Measurements from ENCODE around the gene NUDT8.
"Not testable (repeated sequence)": the region's sequence is repeated elsewhere in the genome, so short reads cannot be mapped to it uniquely, and the experiment has no call there.

NUDT8 gene

DNA sequence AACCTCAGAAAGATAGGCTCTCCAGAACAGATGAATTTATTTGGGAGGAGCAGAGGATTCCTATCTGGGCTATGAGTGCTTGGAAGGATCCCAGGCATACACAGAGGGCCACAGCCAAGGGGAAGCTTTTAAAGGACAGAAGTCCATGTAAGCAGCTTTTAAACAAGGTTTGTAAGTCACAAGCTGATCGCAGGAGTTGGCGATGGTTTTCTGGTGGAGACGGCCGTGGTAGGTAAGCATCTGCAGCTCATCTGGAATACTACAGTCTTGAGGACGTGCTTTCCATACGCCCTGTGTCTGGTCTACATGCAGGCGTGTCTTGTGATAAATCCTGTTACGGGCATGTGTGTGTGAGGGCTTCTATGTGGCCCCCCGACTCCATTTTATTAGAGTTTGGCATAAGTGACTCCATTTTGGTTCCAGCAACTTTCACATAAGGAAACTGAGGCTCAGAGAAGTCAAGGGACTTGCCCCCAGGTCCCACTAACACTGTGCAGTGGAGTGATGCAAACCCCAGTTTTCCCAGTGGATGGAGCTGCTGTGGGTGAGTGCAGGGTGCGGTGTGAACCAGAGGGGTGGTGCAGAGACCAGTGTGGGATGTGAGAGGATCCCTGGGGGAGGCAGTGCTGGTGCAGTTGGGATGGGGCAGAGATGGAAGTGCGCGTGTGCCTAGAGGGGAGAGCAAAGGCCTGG is 32.6 kb upstream of the NUDT8 start:
- FAIRE-seq, result no peak
- DNase-seq (ENCODE audit: insufficient read length, low spot score), result no peak

DNA sequence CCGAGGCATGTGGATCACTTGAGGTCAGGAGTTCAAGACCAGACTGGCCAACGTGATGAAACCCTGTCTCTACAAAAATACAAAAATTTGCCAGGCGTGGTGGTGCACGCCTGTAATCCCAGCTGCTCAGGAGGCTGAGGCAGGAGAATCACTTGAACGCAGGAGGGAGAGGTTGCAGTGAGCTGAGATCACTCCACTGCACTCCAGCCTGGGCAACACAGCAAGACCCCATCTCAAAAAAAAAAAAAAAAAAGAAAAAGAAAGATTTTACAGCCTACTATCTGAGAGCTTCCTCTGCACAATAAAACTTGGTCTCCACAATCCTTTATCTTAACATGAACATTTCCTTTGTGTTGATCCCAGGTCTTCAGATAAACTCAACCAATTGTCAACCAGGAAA is 31.0 kb upstream of the NUDT8 start:
- not testable (repeated sequence) for DNase-seq (ENCODE audit: insufficient read length, low spot score); FAIRE-seq

DNA sequence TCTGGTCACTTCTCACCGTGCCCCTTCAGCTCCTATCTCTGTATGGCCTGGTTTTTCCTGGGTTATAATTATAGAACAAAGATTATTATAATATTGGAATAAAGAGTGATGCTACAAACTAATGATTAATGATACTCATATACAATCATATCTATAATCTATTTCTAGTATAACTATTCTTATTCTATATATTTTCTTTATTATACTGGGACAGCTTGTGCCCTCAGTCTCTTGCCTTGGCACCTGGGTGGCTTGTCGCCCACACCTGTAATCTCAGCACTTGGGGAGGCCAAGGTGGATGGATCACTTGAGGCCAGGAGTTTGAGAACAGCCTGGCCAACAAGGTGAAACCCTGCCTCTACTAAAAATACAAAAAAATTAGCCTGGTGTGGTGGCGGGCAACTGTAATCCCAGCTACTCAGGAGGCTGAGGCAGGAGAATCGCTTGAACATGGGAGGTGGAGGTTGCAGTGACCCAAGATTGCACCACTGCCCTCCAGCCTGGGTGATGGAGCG is 30.0 kb upstream of the NUDT8 start:
- DNase-seq (ENCODE audit: insufficient read length, low spot score); FAIRE-seq: not testable (repeated sequence)

DNA sequence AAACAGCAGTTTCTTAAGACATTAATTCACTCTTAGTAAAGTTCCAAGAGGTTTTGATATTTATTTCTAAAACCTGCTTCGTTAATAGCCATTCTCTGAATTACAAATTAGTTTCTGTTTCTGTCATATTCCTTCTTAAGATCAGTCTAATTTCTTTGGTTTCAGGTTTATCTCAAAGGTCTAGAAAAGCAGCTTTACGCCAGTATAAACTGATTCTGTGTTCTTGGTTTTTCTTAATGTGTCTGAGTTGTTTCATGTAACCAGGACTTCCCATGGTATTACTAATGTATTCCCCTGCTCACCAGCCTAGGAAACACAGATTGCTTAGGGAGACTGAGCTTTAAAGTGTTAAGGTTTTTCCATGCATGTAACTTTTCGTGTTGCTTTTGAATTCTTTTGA is 27.6 kb upstream of the NUDT8 start:
- FAIRE-seq (peak; percentile 79), DNase-seq (ENCODE audit: insufficient read length, low spot score) (no peak)

DNA sequence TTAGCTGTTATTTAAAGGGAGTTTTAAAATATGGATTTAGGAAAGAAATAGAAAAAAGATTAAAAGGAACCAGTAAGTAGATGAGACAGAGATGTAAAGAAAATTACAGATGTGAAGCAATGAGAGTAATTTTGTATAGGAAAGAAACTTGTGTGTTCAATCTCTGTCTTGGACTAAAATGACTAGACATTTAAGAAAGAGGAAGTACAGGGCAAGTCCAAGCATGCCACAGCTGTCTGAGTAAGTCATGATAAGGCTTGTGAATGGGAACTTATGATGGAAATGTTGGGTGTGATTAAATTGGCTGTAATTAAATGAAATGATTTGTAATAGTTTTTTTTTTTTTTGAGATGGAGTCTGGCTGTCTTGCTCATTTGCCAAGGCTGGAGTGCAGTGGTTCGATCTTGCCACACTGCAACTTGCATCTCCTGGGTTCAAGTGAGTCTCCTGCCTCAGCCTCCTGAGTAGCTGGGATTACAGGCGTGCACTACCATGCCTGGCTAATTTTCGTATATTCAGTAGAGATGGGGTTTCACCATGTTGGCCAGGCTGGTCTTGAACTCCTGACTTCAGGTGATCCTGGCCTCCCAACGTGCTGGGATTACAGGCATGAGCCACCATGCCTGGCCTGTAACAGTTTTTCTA is 26.7 kb upstream of the NUDT8 start:
- FAIRE-seq (no peak), DNase-seq (ENCODE audit: insufficient read length, low spot score) (no peak)

DNA sequence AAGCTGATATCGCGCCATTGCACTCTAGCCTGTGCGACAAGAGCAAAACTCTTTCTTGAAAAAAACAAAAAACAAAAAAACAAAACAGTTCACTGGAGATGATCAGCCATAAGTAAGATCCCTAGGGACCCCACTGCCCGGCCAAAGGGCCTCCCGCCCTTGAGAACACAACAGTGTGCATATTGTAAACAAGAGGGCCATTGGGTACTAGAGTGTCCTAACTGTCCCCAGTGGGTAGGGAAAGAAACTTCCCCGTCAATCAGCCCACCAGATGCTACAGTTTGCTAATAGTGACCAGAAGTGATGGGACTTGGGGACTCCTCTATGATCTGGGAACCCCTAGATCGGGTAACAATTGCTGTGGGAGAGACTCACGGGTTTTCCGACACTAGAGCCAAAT is 24.5 kb upstream of the NUDT8 start:
- no peak for FAIRE-seq

DNA sequence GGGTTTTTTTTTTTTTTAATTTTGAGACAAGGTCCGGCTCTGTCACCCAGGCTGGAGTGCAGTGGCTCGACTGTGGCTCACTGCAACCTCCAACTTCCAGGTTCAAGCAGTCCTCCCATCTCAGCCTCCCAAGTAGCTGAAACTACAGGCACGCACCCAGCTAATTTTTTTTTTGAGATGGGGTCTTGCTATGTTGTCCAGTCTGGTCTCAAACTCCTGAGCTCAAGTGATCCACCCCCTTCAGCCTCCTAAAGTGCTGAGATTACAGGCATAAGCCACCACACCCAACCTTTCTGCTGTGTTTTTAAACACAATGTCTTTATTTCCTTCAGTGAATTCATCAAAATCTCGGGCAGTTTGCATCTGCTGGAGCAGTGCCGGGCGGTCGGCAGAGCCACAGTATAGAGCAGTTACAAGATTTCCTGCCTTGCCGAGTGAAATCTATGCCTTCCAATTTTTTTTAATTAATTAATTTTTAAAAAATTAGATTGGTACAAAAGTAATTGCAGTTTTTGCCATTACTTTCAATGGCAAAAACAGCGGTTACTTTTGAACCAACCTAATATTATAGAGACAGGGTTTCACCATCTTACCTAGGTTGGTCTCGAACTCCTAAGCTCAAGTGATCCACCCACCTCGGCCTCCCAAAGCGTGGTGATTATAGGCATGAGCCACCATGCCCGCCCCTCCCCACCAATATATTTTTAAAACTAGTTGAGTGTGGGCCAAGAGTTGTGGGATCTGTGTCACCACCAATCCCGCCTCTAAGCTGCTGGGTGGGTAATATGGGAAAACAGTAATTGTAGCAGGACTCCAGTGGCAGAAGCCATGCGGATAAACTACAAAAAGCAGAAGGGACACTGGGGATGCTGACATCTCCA is 23.5 kb upstream of the NUDT8 start:
- no peak for FAIRE-seq
- no peak for DNase-seq (ENCODE audit: insufficient read length, low spot score)

More for the DNA sequence above, 24.5 kb upstream of the NUDT8 start:
- DNase-seq (ENCODE audit: insufficient read length, low spot score), result no peak

DNA sequence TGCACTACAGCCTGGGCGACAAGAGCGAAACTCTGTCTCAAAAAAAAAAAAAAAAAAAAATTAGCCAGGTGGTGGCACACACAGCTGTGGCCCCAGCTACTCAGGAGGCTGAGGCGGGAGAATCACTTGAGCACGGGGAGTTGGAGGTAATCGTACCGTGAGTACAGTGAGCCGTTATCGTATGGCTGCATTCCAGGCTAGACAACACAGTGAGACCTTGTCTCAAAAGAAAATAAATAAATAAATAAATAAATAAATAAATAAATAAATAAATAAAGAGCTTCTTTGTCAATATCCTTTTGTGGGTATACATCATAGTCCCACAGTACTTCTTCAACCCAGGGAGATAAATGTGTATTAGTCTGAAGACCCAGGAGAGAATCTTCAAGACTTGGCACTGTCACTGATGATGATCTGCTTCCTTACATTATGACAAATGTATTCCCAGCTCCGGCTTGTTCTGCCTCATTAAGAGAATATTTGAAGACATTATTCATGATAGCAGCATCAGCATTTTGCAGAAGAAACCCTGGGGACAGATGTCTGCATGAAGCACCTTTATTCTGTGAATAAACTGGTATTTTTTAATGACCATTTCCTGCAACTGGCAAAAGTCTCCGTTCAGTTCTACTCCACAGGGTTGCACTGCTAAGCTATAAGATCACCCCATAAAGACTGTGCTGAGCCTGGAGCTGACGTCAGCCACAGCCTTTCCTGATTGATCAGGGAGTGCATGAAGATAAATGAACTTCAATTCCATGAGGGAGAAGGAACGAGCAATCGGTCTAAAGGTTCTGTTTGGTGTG is 22.4 kb upstream of the NUDT8 start:
- FAIRE-seq (peak; percentile 21), DNase-seq (ENCODE audit: insufficient read length, low spot score) (no peak)

DNA sequence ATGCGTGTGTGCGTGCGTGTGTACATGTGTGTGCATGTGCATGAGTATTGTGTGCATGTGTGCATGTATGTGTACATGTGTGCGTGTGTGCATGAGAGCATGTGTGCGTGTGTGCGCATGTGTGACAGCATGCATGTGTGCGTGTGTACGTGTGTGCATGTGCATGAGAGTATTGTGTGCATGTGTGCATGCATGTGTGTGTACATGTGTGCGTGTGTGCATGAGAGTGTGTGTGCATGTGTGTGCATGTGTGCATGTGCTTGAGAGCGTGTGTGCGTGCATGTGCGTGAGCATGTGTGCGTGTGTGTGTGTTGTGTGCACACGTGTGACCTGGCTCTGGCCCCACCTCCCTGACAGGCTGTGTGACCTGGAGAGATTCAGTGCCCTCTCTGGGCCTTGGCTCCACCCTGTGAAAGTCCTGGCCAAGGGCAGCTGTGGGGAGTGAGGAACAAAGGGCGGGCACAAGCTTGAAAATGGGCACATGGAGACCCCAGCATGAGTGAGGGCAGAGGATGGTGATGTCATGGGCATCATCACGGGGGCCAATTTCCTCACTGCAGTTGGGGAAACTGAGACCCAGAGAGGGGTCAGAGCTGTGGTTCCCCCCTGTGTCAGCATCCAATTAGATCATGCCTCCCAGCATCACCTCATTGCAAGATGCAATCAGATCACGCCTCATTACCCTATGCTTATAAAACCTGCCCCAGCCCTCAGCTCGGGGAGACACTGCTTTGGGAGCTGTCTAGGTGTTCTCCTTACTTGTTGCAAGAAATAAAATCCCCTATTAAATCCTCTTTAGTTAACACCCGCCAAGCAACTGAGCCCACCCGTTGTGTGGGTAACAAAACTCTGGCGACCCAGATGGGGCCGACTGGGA is 20.1 kb upstream of the NUDT8 start:
- DNase-seq (ENCODE audit: insufficient read length, low spot score) (no peak), FAIRE-seq (peak; percentile 56)

DNA sequence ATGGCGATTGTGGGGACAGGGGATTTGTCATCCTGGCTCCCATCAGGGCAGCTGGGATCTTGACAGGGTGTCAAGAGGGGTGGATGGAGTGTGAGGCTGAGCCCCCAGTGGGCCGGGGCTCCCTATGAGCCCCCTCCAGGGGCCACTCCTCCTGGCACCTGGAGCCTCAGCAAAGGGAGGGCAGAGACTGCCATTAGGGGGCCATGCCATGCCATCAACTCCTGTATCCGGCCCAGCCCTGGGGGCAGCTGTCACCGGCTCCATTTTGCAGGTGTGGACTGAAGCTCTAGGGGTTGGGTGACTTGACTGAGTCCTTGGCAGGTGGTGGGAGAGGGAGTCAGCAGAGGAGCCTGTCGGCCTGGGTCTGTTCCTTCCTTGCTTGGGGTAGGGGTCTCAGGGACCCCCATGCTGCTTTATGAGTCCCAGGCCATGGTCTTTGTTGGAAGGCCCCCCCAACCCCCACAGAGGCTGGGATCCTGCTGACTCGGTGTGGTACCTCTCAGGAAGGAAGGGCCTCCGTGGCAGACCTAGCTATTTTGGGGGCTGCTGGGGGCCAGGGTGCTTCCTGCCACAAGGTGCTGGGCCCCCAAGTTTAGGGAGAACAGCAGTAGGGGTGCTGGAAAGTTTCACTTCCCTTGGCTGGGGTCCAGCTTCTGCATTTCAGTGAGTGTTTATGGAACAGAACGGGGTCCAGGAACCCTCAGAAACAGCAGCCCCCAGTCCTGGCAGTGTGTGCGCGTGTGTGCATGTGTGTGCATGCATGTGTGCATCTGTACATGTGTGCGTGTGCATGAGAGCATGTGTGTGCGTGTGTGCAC is 19.3 kb upstream of the NUDT8 start:
- no peak for DNase-seq (ENCODE audit: insufficient read length, low spot score)
- FAIRE-seq, result peak; percentile 71

DNA sequence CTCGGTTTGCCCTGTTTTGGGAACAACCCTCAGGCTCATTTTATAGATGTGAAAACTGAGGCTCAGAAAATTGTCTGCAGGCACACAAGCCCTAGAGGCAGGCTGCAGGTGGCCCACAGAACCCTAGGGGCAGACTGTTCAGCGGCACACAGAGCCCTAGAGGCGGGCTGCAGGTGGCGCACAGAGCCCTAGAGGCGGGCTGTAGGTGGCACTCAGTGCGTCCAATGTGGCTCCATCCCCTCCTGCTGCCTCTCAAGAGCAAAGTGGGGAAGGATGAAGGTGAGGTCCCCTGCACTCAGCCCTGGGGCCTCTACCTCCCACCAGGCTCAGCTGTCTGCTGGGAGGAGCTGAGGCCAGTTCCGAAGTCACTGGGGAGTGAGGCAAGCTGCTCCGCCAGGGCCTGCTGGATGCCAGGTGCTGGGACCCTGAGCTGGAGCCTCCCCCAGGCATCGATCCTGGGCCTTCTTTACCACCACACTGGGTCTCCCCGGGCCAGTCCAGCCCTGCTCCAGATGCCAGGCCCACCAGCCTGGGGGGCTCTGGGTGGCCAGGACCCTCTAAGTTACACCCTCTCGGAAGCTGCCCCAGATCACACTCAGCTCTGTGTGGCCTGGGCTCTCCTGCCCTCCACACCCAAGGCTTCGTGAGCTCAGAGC is 18.5 kb upstream of the NUDT8 start:
- peak; percentile 96 for FAIRE-seq

DNA sequence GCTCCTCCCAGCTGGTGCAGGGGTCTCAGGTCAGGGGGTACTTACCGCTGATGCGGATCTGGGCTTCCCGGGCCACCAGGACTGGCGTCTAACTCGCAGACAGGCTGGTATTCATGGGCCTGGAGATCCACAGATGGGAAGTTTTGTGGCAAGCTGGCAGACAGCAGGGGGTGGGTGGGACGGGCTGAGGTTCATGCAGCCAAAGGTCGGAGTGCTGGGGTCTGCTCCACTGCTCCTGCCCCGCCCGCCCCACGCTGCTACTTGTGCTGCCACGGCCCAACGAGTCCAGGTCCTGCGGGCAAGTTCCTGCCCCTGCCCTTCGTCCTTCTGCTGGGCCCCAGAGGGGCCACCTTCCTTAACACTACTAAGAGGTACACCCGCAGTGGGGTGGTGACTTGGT is 17.7 kb upstream of the NUDT8 start:
- no peak for FAIRE-seq
- no peak for DNase-seq (ENCODE audit: insufficient read length, low spot score)

More for the DNA sequence above, 18.5 kb upstream of the NUDT8 start:
- peak; percentile 67 for DNase-seq (ENCODE audit: insufficient read length, low spot score)

DNA sequence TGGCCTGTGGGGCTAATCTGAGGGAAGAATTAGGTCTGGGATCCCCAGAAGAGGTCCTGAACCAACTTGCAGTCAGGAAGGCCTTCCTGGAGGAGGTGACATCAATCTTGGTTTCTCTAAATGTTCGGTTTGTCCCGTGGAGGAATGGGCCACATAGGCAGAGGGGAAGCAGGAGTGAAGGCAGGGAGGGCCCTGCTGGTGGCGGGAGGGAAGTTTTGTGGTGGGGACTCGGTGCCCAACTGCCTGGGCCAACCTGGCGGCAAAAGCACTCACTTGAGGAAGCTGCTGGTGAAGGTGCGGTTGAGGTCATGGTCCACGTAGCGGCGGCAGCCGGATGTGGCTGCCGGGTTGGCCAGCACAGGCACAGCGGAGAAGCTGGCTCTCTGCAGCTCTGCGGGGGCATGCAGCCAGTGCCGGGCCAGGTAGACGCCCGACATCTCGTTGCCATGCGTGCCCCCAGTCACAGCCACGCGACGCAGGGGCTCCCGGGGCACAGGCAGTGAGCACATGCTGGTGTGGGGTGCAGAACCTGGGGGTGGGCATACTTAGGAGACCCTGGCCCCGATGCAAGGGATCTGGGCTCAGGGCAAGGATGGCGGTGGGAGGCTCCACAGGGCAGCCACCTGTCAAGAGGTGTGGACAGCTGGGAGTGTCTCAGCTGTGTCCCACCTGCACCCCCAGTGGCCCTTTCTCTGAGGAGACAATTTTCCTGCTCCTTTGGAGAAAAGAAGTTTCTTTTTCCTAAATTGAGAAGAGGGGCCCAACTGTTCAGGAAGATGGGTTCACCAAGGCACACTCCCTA is 17.0 kb upstream of the NUDT8 start:
- FAIRE-seq (peak; percentile 91), DNase-seq (ENCODE audit: insufficient read length, low spot score) (no peak)

DNA sequence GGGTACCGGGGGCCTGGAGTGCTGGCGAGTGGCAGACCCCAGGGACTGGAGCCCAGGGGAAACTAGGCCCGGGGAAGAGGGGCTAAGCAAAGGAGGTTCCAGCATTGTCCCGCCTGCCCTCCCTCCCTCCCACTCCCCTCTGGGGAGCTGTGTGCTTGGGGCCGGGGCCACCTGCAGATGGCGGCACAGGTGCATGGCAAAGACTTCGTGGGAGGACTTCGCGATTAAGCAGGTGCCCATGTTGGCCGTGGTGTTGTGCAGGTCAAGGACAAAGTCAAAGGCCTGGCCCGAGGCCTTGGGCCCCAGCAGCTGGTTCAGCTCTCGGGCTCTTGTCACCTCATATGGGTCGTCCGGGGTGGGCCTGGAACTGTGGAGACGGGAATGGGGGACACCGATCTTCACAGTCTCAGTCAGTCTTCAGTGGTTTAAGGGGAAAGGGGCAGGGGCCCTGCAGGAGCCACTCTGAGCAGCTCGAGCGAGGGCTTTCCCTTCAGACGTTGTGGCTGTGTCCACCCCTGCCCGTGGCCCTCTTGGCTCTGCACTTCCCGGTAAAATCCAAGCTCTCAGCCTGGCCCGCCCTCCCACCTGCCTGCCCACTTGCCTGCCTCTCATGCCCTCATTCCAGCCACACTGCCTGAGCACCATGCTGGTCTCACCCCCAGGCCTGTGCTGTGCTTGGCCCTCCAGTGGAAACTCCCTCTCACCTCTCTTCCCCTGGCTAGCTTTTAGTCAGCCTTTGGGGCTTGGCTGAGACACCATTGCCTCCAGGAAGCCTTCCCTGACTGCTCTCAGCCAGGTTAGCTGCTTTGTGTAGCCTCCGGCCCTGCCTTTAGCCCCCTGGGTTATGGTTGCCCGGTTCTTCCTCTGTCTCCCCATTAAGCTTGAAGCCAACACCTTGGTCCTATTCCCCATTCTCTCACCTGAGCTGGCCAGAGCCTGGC is 16.1 kb upstream of the NUDT8 start:
- DNase-seq (ENCODE audit: insufficient read length, low spot score), result no peak
- no peak for FAIRE-seq

DNA sequence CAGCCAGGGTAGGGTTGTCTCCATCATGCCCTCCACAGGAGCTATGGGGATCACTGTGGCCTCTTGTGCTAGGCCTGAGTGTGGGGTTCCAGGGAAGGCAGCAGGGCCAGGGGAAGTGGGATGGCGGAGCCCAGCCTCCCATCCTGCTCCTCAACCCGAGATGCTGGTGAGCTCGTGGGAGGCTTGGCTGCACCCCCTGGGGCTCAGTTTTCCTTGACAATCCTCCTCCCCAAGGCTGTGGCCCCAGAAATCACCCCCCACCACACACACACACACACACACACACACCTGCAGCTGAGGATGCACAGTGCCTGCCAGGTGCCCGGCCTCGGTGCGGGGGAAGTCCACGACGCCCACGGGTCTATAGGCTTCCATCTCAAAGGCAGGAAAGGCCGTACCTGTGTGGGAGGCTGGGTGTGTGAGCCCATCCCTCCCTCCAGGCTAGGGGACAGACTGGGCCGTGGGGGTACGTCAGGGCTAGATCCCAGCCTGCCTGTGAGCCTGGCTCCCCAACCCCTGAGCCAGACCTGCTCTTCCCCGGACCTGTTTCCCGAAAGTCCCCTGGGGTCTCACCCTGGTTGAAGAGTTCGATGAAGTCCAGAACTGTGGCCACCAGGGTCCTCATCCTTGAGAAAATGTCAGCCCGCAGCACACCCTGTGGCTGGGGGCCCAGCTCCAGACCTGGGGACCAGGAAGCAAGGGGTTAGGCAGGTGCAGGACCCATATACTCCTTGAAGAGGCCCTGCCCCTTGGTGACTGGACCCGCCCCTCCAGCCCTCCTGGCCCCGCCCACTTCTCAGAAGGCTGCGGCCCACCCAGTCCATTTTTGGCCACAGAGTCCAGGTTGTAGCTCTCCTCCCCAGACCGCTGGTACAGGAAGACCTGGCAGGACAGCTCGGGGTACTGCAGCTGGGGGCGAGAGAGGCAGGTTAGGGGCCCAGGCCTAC is 15.0 kb upstream of the NUDT8 start:
- FAIRE-seq (no peak), DNase-seq (ENCODE audit: insufficient read length, low spot score) (no peak)
